Stimulated activated naive CD4-positive, alpha-beta T cell (primary cell): ENCODE measurements around the gene DIABLO.
"Not testable (repeated sequence)": the region's sequence is repeated elsewhere in the genome, so short reads cannot be mapped to it uniquely, and the experiment has no call there.

Experiments
- DNase-seq, 6 experiments: peaks; one replicate each; lab custom pipeline; 2025; lab: John Stamatoyannopoulos, UW

Gene DIABLO

DNA sequence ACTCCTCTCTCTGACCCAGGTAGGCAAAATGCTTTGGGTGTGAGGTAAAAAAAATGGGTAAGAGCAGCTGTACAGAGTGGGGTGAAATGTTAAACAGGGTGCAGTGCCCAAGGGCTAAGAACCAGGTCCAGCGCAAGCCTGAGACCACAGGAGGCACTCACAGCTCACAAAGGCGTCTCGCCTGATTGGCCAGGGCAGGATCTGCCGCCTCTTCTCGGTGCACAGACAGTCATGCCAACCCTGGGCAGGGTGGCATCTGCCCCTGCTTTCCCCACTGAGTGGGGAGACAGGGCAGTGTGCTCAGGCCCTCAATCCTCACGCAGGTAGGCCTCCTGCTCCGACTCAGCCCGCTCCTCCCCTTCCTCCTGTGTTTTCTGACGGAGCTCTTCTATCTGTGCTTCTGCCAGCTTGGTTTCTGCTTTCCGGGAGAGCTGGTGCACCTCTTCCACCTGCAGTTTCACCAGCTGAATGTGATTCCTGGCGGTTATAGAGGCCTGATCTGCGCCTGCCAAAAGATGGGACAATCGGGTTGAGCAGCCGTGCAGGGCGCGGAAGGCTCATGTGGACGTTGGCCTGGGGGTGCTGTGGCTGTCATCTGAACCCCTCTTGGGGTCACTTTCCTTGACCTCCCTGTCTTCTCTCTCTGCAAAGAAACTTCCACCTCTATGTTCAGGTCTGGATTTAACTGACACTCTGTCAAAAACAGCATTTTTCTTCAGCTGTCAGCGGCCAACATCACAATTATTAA lies 17.6 kb downstream of the DIABLO start:
- DNase-seq, result no peak

DNA sequence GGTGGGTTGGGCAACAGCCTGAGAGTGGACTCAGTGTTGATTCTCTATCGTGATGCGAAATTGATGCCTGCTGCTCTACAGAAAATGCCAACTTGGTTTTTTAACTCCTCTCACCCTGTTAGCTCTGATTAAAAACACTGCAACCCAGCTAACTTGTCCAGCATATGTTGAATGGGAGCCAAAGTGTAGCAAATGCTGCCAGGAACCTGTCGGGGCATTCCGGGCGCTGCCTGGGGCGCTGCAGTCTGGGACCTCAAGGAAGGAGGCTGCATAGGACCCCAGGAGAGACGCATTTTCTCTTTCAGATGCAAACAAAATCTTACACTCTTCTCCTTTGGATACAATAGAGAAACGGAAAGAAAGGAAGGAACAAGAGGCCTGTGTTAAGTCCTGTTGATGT lies 18.5 kb downstream of the DIABLO start:
- no peak for DNase-seq

DNA sequence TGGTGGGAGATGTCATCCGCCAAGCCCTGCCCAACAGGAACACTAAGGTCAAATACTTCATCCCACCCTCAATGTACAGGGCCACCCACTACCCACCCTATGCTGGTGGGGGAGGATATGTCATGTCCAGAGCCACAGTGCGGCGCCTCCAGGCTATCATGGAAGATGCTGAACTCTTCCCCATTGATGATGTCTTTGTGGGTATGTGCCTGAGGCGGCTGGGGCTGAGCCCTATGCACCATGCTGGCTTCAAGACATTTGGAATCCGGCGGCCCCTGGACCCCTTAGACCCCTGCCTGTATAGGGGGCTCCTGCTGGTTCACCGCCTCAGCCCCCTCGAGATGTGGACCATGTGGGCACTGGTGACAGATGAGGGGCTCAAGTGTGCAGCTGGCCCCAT lies 18.9 kb downstream of the DIABLO start:
- no peak for DNase-seq

DNA sequence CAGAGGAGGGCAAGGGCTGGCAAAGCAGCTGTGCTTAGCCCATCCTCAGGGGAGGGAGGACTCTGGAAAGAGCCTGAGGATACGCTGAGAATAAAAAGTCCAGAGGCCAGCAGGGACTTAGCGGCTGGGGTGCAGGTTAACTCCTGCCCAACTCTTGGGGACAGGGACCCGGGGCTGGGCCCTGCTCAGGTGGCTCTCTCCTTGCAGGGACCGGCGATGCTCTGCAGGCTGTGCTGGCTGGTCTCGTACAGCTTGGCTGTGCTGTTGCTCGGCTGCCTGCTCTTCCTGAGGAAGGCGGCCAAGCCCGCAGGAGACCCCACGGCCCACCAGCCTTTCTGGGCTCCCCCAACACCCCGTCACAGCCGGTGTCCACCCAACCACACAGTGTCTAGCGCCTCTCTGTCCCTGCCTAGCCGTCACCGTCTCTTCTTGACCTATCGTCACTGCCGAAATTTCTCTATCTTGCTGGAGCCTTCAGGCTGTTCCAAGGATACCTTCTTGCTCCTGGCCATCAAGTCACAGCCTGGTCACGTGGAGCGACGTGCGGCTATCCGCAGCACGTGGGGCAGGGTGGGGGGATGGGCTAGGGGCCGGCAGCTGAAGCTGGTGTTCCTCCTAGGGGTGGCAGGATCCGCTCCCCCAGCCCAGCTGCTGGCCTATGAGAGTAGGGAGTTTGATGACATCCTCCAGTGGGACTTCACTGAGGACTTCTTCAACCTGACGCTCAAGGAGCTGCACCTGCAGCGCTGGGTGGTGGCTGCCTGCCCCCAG lies 19.6 kb downstream of the DIABLO start:
- no peak for DNase-seq

DNA sequence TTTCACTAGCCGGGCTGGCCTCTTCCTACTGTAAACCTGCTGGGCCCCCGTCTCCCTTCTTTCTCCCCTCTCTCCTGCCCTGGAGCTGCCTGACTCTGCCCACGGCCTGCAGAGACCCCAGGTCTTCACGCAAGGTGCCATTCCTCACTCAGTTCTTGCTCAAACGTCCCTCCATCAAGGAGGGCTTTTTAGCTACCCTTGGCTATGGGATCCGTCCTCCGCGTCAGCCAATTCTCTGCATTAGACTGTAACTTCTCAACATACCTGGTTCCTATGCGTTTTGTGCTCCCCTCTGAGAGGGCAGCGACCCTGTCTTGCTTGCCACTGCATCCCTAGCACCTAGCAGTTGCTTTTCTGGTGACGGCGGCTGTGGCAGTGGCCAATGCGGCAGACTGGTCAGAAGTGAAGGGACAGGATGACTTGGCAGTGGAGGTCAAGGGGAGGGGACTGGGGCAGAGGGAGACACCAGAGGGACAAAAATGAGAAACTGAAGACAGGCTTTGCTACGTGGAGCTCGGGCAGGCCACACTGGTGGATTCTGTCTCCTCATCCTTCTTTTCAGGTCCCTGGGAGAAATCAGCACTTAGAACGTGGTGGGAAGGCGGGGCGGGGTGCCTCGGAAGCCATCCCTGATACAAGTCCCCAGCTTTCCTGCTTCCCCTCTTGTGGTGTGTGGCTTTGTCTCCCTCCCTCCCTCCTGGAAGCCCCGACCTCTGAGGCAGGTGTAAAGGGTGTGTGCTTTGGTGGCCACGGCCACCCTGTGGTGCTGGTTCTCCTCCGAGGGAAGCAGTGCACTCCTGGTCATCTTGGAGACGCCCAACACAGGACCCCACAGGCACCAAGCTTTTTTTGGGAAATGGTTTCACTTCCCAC lies 20.6 kb downstream of the DIABLO start:
- no peak for DNase-seq

DNA sequence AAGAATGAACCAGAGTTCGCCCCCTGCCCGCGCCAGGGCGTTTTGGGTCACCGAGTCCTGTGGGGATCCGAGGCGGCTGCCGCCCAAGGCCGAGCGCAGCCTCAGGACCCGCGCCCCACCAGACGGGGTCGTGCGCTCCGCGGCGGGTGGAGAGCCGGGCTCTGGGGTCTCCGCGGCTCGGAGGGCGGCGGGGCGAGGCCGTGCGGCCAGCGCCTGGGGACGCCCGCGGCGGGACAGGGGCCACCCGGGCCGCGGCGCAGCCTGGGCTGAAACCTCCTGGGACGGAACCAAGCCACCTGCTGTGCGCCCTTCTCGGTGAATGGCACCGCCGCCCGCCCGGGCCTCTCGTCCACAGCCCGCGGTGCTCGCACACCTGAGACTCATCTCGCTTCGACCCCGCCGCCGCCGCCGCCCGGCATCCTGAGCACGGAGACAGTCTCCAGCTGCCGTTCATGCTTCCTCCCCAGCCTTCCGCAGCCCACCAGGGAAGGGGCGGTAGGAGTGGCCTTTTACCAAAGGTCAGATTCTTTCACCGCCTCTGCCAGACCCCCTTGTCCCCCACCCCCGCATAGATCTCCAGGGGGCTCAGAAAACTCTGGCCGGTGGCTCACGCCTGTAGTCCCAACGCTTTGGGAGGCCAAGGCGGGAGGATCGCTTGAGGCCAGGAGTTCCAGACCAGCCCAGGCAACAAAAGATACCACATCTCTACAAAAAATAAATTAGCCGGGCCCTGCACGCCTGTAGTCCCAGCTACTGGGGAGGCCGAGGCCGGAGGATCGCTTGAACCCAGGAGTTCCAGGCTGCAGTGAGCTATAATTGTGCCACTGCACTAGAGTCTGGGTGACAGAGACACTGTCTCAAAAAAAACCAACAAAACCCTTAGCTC lies 21.4 kb downstream of the DIABLO start:
- DNase-seq, result peak in 2 of 6 experiments; percentile 16 to 27

DNA sequence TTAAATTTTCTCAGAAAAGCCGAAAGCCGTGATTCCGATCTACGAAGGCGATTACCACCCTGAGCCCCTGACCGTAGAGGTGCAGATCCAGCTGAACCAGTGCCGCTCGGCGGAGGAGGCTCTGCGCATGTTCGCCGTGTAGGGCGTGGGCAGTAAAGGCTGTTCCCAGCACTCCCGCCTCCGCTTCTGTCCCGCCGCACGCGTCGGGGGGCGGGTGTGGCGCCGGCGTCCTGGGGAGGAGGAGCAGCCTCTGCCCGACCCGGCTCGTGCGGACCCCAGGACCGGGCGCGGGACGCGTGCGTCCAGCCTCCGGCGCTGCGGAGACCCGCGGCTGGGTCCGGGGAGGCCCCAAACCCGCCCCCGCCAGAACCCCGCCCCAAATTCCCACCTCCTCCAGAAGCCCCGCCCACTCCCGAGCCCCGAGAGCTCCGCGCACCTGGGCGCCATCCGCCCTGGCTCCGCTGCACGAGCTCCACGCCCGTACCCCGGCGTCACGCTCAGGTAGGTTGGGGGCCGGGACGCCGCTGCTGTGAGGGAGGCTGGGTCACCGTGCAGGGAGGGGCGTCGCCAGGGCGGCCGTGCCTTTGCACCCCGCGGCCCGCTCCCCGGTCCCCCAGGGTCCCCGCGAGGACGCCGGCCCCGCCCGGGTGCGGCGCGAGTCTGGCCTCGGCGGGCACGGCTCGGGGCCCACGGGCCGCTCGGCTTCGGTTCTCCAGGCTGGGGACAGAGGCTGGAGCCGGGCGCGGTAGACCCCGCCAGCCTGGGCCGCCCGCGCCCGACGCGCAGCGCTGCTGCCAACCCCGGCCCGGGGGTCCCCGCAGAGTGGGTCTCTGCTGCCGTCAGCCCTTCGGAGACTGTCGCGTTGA lies 22.3 kb downstream of the DIABLO start, which contains the start of gene B3GNT4:
Gene B3GNT4, plus strand, starts transcription at position 409 of the 866 bp plus-strand sequence. CDS start 910 bp downstream, outside the sequence.
- DNase-seq, result peak; percentile 22 to 71 (median 66)

DNA sequence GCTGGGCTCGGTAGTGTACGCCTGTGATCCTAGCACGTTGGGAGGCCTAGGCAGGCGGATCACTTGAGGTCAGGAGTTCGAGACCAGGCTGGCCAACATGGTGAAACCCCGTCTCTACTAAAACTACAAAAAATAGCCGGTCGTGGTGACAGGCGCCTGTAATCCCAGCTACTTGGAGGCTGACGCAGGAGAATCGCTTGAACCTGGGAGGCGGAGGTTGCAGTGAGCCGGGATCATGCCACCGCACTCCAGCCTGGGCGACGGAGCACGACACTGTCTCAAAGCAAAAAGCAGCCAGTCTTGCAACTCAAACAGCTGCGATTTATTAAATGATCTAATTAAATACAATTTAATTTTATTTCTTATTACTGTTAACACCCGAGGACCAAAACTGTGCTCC lies 23.0 kb downstream of the DIABLO start:
- DNase-seq, result not testable (repeated sequence)

DNA sequence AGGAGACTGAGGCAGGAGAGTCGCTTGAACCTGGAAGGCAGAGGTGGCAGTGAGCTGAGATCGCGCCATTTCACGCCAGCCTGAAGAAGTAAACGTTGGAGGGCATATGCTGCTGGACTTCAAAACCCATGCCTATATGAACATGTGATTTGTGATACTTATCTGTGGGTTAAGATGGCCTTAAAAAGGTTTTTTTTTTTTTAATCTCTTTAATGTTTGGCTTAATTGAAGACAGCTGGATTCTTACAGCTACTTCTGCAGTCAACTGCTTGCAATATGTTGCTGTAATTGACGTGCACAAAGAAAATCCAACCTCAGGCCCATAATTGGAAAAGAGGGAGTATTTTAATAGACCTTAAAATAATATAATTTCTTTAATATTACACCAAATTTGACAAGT lies 23.8 kb downstream of the DIABLO start:
- DNase-seq, result no peak

DNA sequence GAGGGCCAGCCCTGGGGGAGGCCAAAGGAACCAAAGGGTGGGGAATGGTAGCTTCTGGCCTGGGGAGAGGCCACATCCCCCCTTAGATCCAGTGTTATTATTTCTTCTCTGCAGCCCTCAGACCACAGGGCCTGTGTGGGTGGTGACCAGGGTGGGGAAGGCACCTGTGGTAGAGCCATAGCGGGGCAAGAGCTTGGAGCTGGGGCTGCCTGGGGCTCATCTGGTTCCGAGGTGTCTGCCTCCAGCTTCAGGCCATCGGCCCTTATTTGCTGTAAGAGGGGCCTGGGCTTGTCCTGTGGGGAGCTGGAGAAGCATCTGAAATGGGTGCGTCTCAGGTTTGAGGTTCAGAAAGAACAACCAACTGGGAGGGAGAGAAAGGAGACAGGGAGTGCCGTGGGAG lies 24.5 kb downstream of the DIABLO start:
- DNase-seq, result no peak

DNA sequence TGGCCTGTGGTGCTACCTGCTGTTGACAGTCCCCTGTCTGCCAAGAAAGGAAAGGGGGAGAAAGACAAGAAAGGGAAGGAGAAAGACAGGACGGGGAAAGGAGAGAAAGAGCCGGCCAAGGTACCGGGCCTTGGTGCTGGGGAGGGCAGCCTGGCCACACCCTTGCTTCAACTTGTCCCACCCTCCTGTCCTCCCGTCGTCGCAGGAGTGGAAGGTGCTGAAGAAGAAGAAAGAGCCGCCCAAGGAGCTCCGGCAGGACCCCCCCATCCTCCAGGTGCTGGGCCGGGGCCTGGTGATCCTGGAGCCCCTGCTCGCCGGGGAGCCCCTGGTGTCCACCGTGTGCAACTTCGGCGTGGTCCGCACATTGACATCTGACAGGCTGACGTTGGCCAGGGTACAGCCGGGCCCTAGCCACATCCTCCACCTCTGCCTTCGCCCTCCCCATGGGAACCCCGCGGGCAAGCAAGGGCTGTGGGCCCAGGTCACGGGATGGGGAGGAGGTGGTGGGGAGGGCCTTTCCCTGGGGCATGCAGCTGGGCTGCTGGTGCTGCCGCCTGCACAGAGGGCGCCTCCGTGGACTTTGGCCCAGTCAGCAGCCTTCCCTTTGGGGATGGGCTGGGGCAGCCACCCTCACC lies 25.2 kb downstream of the DIABLO start:
- DNase-seq, result no peak

DNA sequence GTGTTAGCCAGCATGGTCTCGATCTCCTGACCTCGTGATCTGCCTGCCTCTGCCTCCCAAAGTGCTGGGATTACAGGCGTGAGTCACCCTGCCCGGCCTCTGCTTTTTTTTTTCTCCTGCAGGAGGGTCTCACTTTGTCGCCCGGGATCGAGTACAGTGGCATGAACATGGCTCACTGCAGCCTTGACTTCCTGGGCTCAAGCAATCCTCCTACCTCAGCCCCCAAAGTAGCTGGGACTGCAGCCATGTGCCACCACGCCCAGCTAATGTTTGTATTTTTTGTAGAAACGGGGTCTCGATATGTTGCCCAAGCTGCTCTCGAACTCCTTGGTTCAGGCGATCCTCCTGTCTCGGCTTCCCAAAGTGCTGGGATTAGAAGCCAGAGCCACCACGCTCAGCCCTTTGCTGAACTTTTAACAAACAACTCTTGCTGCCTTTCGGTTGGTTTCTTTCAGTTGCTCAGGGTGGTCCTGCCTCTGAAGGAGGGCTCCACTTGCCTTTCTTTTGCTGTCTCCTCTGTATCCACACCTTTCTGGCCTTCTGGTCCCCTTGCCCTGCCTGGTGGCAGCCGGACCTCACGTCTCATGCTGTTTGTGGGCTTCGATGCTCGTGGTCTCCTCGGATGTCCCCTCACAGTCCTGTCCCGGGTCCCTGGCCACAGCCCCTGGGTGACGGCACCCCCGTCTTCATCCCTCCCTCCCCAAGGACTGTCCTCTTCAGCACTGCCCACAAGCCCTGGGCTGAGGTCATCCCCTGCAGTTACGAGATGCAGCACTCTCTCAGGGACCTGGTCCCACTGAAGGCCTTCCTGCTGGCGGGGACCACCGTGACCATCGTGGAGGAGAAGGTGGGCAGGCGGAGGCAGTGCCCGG lies 26.1 kb downstream of the DIABLO start:
- DNase-seq, result no peak

DNA sequence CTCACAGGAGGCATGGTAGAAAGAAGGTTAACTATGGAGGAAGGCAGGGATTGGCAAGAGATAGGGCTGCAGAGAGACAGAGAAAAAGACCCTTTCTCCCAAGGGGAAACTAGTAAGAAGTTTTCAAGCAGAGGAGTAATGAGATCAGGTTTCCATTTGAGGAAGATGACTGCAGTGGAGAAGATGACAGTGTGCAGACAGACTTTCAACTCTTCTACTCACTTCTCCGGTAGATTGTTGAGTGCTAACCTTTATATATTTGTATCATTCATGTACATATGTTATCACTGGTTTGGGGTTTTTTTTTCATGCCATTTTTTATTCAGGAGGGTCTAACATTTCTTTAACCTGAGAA lies 28.3 kb downstream of the DIABLO start:
- no peak for DNase-seq

DNA sequence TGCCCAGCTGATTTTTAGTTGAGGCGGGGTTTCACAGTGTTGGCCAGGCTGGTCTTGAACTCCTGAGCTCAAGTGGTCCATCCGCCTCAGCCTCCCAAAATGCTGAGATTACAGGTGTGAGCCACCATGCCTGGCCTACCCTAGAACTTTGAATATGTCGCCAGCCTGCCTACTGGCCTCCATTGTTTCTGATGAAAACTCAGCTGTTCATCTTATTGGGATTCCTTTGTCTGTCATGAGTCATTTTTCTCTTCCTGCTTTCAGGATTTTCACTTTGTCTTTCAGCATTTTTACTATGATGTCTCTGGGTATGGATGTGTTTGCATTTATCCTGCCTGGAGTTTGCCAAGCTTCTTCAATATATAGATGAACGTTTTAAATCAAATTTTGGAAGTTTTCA lies 30.4 kb downstream of the DIABLO start:
- DNase-seq, result no peak

DNA sequence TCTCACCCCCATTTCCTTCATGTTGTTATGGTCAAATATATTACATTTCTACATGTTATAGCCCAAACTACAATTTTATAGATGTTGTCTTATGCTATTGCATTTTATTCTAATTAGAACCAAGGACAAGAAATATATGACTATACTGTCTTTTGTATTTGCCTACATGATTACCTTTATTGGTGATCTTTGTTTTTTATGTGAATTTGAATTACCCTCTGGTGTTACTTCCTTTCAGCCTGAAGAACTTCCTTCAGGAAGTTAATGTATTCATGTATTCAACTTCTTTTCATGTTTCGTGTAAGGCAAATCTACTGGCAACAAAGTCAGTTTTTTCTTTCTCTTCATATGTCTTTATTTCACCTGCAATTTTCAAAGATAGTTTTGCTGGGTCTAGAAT lies 31.0 kb downstream of the DIABLO start:
- no peak for DNase-seq

DNA sequence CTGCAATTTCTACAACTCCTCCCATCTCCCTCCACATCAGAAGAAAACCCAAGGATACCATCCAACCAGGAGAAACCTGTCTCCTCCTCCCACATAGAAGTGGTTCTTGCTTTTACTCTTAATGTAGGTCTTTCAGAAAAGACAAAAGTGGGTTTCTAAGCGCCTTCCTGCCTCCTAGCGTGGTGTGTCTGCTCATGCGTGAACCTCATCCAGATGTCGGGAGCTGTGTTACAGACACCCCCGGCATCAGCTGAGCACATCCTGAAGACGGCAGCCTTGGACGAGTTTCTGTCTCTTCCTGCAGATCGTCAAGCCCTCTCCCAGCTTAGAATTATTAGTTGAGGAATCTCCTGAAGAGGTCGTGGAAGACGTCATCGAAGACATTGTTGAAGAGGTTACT lies 33.4 kb downstream of the DIABLO start:
- DNase-seq, result no peak

DNA sequence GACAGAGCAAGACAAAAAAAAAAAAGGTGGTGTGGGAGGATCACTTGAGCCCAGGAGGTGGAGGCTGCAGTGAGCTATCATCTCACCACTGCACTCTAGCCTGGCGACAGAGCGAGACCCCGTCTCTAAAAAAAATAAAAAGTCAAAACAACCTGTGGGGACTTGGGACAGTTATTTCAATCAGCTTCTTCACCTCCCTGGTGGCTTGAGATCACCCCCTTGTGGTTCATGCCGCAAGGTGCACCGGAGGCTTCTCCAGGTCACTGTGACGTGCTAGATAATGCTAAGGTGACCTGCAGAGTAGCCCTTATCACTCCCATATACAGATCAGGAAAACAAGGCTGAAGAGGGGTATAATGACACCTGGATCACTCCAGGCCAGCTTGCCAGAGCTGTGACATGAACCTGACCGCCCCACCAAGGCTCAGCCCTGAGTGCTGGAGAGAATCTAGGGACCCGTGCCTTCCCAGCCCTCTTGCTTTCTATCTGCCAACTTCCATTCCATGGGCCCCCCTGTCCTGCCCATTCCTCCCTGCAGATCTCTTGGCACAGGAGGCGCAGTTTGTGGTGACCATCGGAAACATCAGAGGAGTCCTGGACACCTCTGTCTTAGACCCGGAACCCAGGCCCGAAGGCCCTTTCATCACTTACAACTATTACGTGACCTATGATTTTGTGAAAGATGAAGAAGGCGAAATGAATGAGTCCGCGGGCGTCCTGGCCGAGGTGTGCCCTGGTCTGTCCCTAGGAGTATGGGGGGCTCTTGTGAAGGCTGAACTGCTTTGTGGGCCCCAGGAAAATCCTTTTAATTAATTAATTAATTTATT lies 34.8 kb downstream of the DIABLO start:
- DNase-seq, result peak; percentile 33 to 64 (median 44)
